Astrocyte (in vitro differentiated cells and primary cell): ENCODE data around the gene DNAJC16. TPM values are rescaled to one million over a fixed set of nuclear protein-coding genes. Genes with fewer than 3 reads are reported as not detected.

Experiments
- DNase-seq: peaks from one replicate; pipeline ENCODE4 v3.0.0-alpha.2; 2010; ENCODE audit warnings: low read depth
- FAIRE-seq: peaks from 2 replicates; lab custom pipeline; 2011; peaks lifted over from hg19 to GRCh38; lab: Jason Lieb, UNC
- H2AFZ ChIP-seq: 2 replicates; pipeline ENCODE4 v1.6.0; 2012; ENCODE audit warnings: low read depth, low read length, inconsistent platforms
- H3K27ac ChIP-seq: 2 replicates; pipeline ENCODE4 v1.5.1; 2011; ENCODE audit warnings: low read depth, low read length, inconsistent platforms
- H3K27me3 ChIP-seq: 2 replicates; pipeline ENCODE4 v1.6.0; 2011; ENCODE audit warnings: low read length, inconsistent platforms; ENCODE audit not compliant: insufficient read depth
- H3K36me3 ChIP-seq: 2 replicates; pipeline ENCODE4 v1.5.1; 2011; ENCODE audit warnings: low read length, inconsistent platforms; ENCODE audit not compliant: insufficient read depth
- H3K4me1 ChIP-seq: 2 replicates; pipeline ENCODE4 v1.5.1; 2011; ENCODE audit warnings: low read length, inconsistent platforms; ENCODE audit not compliant: insufficient read depth
- H3K4me2 ChIP-seq: 2 replicates; pipeline ENCODE4 v1.6.0; 2012; ENCODE audit warnings: low read length, inconsistent platforms
- H3K4me3 ChIP-seq: 2 replicates; pipeline ENCODE4 v1.5.1; 2011; ENCODE audit warnings: low read depth, mild to moderate bottlenecking, low read length, inconsistent platforms; ENCODE audit not compliant: insufficient read depth
- H3K79me2 ChIP-seq: 2 replicates; pipeline ENCODE4 v1.6.0; 2012; ENCODE audit warnings: mild to moderate bottlenecking, low read length, inconsistent platforms; ENCODE audit not compliant: insufficient read depth
- H3K9ac ChIP-seq: 2 replicates; pipeline ENCODE4 v1.6.0; 2012; ENCODE audit warnings: mild to moderate bottlenecking, low read length, inconsistent platforms
- H3K9me3 ChIP-seq: 2 replicates; pipeline ENCODE4 v1.5.1; 2012; ENCODE audit warnings: low read depth, mild to moderate bottlenecking, low read length, inconsistent platforms; ENCODE audit not compliant: insufficient read depth
- H4K20me1 ChIP-seq: 2 replicates; pipeline ENCODE4 v1.6.0; 2012; ENCODE audit warnings: low read length, inconsistent platforms; ENCODE audit not compliant: insufficient read depth
- H3K27ac Mint-ChIP-seq: one replicate; pipeline ENCODE4 v1.8.0; 2021; ENCODE audit warnings: mild to moderate bottlenecking, mixed read lengths; ENCODE audit not compliant: unreplicated experiment
- H3K27me3 Mint-ChIP-seq: one replicate; pipeline ENCODE4 v1.8.0; 2021; ENCODE audit warnings: low read depth, mixed read lengths; ENCODE audit not compliant: unreplicated experiment
- H3K36me3 Mint-ChIP-seq: one replicate; pipeline ENCODE4 v1.8.0; 2021; ENCODE audit warnings: low read depth, mixed read lengths; ENCODE audit not compliant: unreplicated experiment
- H3K4me1 Mint-ChIP-seq: one replicate; pipeline ENCODE4 v1.8.0; 2021; ENCODE audit warnings: low read depth, mixed read lengths; ENCODE audit not compliant: unreplicated experiment
- H3K4me3 Mint-ChIP-seq: one replicate; pipeline ENCODE4 v1.8.0; 2021; ENCODE audit warnings: mild to moderate bottlenecking, moderate library complexity, mixed read lengths; ENCODE audit not compliant: unreplicated experiment
- H3K9me3 Mint-ChIP-seq: one replicate; pipeline ENCODE4 v1.8.0; 2021; ENCODE audit warnings: mild to moderate bottlenecking, mixed read lengths; ENCODE audit not compliant: unreplicated experiment
- EZH2 ChIP-seq: IDR thresholded peaks from 2 replicates; pipeline ENCODE4 v1.6.1; 2012; ENCODE audit warnings: mild to moderate bottlenecking, low read length, inconsistent platforms; ENCODE audit not compliant: insufficient read depth
- total RNA-seq: library from RNA; stranded (reverse); gene quantifications from 2 replicates; pipeline ENCODE4 v1.2.1, GENCODE V29; 2021
- TF ChIP-seq, protein P1 (sequence below): IDR thresholded peaks from 2 replicates; pipeline ENCODE4 v1.5.1; 2011; ENCODE audit warnings: low read depth, mild to moderate bottlenecking, inconsistent platforms, low read length, moderate library complexity; ENCODE audit not compliant: insufficient read depth

DNAJC16 gene
- total RNA-seq, 1 donor from 2014 or later, result 19.6 TPM

GRCh38 chr1:15543589-15544568 lies 17.2 kb downstream of the DNAJC16 start:
- peak overlapping the region; percentile 40 for H3K27ac ChIP-seq
- H2AFZ ChIP-seq, result no peak overlapping the region
- H3K36me3 Mint-ChIP-seq, result peaks cover 14% of the 10 kb centered on the region
- peak overlapping the region; percentile 50 for H3K4me2 ChIP-seq
- H3K4me3 ChIP-seq, result no peak overlapping the region
- peaks cover 20% of the 10 kb centered on the region for H3K4me1 Mint-ChIP-seq
- H3K4me1 ChIP-seq, result peaks cover 15% of the 10 kb centered on the region
- no peaks in the 10 kb centered on the region for H3K9me3 ChIP-seq
- FAIRE-seq (no peak), DNase-seq (peak; percentile 84)
- no peaks in the 10 kb centered on the region for H3K79me2 ChIP-seq
- no peak overlapping the region for H3K4me3 Mint-ChIP-seq
- peaks cover 43% of the 10 kb centered on the region for H3K36me3 ChIP-seq
- peak overlapping the region; percentile 66 for H3K27ac Mint-ChIP-seq
- no peak for TF ChIP-seq EZH2
- TF ChIP-seq, protein P1, sequence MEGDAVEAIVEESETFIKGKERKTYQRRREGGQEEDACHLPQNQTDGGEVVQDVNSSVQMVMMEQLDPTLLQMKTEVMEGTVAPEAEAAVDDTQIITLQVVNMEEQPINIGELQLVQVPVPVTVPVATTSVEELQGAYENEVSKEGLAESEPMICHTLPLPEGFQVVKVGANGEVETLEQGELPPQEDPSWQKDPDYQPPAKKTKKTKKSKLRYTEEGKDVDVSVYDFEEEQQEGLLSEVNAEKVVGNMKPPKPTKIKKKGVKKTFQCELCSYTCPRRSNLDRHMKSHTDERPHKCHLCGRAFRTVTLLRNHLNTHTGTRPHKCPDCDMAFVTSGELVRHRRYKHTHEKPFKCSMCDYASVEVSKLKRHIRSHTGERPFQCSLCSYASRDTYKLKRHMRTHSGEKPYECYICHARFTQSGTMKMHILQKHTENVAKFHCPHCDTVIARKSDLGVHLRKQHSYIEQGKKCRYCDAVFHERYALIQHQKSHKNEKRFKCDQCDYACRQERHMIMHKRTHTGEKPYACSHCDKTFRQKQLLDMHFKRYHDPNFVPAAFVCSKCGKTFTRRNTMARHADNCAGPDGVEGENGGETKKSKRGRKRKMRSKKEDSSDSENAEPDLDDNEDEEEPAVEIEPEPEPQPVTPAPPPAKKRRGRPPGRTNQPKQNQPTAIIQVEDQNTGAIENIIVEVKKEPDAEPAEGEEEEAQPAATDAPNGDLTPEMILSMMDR, result no peak
- no peak overlapping the region for H3K9ac ChIP-seq
- H3K9me3 Mint-ChIP-seq, result no peaks in the 10 kb centered on the region
- H3K27me3 Mint-ChIP-seq, result no peaks in the 10 kb centered on the region
- H3K27me3 ChIP-seq, result no peaks in the 10 kb centered on the region
- no peaks in the 10 kb centered on the region for H4K20me1 ChIP-seq

- H3K27me3 ChIP-seq, result no peaks in the 10 kb centered on the region
- Mint-ChIP-seq H3K4me3 (no peak overlapping the region), H3K4me1 (peaks cover 12% of the 10 kb centered on the region), H3K36me3 (peaks cover 7% of the 10 kb centered on the region), H3K27me3 (no peaks in the 10 kb centered on the region), H3K27ac (no peak overlapping the region), H3K9me3 (no peaks in the 10 kb centered on the region)
- H4K20me1 ChIP-seq, result no peaks in the 10 kb centered on the region
- H3K9ac ChIP-seq, result no peak overlapping the region
- FAIRE-seq, result no peak
- H3K79me2 ChIP-seq, result no peaks in the 10 kb centered on the region
- H3K4me1 ChIP-seq, result peaks cover 15% of the 10 kb centered on the region
- H3K27ac ChIP-seq, result no peak overlapping the region
- no peaks in the 10 kb centered on the region for H3K9me3 ChIP-seq
- DNase-seq, result no peak
- TF ChIP-seq, protein P1, result no peak
- TF ChIP-seq EZH2, result no peak
- H2AFZ ChIP-seq, result no peak overlapping the region
- H3K36me3 ChIP-seq, result peaks cover 30% of the 10 kb centered on the region
- H3K4me2 ChIP-seq, result no peak overlapping the region
- no peak overlapping the region for H3K4me3 ChIP-seq
Measured at GRCh38 chr1:15546641-15547040, 20.0 kb downstream of the DNAJC16 start.

GRCh38 chr1:15550573-15550972 lies 23.9 kb downstream of the DNAJC16 start:
- Histone ChIP-seq H3K4me3 (no peak overlapping the region), H3K79me2 (no peaks in the 10 kb centered on the region), H3K27me3 (no peaks in the 10 kb centered on the region), H3K9me3 (no peaks in the 10 kb centered on the region), H2AFZ (no peak overlapping the region), H3K27ac (no peak overlapping the region), H3K36me3 (peaks cover 12% of the 10 kb centered on the region), H3K9ac (no peak overlapping the region), H4K20me1 (no peaks in the 10 kb centered on the region), H3K4me1 (no peaks in the 10 kb centered on the region), H3K4me2 (no peak overlapping the region)
- H3K27me3 Mint-ChIP-seq, result no peaks in the 10 kb centered on the region
- H3K27ac Mint-ChIP-seq, result no peak overlapping the region
- no peaks in the 10 kb centered on the region for H3K4me1 Mint-ChIP-seq
- no peak for DNase-seq
- no peak overlapping the region for H3K4me3 Mint-ChIP-seq
- no peak for FAIRE-seq
- H3K9me3 Mint-ChIP-seq, result no peaks in the 10 kb centered on the region
- no peak for TF ChIP-seq EZH2
- TF ChIP-seq, protein P1, result no peak
- peaks cover 3% of the 10 kb centered on the region for H3K36me3 Mint-ChIP-seq
